NCI-H187 (cell line): ENCODE results near the gene DENND1A.

Experiments
- DNase-seq, 2 experiments: peaks; one replicate each; lab custom pipeline; 2025; lab: John Stamatoyannopoulos, UW

DENND1A gene

GRCh38 chr9:123394291-123395235 lies 535.4 kb downstream of the DENND1A start:
- no peak for DNase-seq

DNA sequence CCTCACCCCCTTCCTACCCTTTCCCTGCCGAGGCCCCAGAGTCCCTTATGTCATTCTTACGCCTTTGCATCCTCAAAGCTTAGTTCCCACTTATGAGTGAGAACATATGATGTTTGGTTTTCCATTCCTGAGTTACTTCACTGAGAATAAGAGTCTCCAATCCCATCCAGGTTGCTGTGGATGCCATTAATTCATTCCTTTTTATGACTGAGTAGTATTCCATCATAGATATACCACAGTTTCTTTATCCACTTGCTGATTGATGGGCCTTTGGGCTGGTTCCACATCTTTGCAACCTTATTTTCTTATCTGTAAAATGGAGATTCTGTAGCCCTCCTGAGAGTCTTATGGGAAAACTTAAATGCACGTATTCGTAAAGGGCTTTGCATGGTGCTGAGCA lies 537.1 kb downstream of the DENND1A start:
- DNase-seq: no peak

- DNase-seq: no peak
Measured at GRCh38 chr9:123391946-123392345, 538.0 kb downstream of the DENND1A start.

- DNase-seq: no peak
Measured at GRCh38 chr9:123391233-123391632, 538.7 kb downstream of the DENND1A start.

- no peak for DNase-seq
Measured at GRCh38 chr9:123390337-123391135, 539.4 kb downstream of the DENND1A start.

DNA sequence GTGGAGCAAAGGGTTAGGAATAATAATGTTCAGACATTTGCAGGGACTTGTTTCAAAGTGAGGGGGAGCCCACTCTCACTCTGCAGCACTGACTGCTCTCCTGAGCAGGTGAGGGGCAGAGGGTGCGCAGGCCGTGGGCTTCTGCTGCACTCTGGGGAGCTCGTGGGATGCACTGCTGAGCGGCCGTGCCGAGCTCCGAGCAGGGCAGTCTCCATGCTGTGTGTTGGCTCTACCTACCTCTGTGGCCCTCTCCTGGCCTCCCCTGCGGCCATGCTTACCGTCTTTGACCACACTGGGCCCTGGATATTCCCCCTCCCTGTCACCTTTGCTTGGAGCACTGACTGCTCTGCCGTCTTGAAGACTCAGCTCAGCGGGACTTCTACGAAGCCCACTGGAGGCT lies 540.2 kb downstream of the DENND1A start:
- no peak for DNase-seq

DNA sequence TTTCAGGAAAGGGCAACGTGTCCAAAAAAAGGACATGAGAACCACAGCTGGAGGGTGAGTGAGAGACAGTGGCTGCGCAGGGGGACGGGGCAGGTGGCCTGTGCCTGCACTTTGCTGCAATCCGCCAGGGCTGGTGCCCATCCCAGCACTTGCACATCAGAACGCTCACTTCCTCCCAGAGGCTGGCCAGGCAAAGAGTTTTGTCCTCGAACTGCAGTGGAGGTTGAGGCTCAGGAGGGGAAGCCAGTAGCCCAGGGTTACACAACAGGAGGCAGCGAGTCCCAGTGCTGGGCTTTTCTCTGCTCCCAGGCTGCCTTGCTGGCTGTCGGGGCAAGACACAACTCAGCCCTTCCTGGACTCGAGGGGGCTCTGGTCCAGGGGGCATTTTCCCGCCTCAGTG lies 540.9 kb downstream of the DENND1A start:
- no peak for DNase-seq

DNA sequence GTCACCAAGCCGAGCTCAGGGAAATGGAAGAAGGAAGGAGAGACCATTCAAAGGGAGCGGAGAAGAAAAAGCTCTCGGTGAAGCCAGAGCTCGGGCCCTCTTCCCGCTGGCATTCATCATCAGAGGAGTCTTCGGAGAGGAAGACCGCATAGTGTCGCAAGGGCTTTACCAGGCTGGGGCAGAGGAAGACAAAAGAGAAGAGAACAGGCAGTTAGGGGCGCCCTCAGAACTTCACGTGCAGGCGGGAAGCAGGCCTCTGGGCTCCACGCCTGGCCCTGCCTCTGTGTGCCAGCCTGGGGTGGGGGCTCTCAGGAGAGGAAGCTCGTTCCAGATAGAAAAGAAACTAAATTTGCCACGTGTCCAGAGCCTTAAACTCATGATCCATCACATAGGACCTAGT lies 542.2 kb downstream of the DENND1A start:
- DNase-seq: no peak

- no peak for DNase-seq
Measured at GRCh38 chr9:123383512-123384170, 546.3 kb downstream of the DENND1A start.

- no peak for DNase-seq
Measured at GRCh38 chr9:123382653-123383511, 547.0 kb downstream of the DENND1A start.

DNA sequence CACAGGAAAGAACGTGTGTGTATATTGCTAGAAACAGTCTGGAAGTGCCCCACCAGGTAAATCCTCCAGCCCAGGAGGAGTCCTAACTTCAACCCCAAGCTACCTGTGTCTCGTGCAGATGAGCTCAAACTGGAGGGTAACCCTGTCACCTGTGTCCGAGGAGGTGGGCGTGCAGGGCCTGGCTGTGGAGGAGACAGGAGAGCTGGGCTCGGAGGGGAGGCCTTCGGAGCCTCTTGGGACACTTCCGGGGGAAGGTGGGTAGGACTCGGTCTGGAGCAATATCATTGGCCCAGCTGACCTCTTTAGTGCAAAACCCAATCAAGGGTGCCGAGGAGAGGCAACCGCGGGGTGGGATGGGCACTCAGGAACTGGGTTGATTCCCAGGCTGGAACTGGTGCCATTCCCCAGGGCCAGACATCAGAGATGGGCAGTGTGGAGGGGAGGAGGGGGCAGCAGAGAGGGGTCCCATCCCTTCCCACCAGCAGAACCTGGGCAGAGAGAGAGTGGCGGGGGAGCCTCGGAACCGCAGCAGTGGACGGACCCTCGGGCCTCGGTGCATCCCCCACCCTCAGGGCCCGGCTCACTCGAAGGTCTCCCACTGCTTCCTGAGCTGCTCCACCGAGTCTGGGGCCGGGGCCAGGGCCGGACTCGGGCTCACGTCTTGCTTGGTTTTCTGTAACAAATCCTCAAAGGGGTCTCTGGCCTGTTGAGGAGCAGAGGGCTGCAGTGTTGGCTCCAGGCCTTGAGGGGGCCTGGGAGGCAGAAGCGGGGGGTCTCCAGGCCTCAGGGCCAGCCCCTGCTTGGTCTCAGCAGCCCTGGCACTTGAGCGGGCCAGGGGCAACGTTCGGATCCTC lies 548.8 kb downstream of the DENND1A start:
- DNase-seq: no peak

DNA sequence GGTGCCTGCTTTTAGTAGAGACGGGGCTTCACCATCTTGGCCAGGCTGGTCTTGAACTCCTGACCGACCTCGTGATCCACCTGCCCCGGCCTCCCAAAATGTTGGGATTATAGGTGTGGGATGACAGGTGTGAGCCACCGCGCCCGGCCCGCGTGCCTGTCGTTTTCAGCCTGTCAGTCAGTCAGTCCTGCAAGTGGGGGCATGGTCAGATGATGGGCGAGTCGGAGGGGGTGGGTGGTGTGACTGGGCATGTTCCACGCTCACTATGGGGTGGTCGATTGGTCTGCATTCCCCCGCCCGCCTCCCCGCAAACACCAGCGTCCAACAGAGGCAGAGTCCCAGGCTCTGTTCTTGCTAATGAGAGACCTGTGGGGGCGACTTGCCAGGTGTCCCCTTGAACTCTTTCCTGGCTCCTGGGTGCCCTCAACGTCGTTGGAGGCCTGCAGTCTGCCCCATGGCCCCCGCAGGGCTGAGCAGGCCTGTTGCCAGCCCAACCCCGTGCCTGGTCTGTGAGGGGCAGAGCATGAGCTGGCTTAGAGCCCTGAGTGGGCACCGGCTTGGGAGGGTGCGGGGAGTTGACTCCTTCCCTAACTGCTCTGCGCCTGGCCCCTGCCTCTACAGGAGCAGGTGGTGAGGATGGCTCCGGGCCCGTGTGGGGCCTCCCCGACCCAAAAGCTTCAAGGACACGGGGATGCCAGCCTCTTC lies 550.8 kb downstream of the DENND1A start:
- no peak for DNase-seq

DNA sequence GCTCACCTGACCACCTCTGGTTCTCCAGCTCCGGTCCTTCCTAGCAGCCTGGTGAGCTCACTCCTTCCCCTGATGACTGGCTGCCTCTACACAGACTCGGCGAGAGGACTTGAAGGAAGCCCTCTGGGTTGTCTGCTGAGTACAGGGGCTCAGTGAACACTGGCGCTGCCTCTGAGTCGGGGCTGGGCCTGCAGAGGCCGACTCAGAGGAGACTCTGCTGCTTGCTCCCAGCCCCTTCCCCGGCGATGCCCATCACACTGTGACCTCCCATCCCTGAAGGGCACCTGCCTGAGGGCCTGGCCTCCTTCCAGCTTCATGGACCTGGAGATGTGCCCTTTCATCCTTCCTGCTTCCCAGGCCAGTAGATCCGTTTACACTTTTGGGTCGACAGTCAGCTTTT lies 551.9 kb downstream of the DENND1A start:
- no peak for DNase-seq

DNA sequence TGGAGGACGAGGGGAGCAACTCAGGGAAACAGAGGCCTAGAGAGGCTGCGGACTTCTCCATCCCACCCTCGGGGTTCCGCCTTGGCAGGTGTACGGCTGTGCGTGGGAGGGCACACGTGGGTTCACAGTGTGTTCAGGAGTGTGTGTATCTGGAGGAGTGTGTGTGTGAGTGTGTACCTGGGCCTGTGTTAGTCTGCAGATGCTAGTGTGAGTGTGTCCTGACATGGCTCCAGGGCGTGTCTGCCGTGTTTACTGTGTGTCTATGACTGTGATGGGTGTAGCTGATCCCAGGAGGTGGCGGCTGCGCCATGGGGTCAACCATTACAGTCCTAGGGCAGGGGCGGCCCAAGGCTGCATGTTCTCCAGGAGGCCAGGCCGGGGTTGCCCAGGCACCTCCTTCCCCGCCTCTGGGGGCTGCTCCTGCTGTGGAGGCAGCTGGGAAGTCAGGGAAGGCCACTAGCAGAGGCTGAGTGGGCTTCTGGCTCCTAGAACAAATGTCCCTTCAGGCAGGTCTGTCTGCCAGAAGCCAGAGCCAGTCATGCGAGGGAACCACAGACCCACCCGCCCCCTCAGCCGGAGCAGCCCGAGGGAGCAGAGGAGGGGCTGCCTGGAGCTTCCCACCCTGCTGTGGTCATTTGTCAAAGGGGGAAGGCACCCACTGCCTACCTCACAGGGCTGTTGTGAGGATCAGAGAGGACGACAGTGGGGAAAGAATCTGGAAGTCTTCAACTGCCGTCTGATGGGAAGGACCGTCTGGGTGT lies 552.5 kb downstream of the DENND1A start:
- no peak for DNase-seq

DNA sequence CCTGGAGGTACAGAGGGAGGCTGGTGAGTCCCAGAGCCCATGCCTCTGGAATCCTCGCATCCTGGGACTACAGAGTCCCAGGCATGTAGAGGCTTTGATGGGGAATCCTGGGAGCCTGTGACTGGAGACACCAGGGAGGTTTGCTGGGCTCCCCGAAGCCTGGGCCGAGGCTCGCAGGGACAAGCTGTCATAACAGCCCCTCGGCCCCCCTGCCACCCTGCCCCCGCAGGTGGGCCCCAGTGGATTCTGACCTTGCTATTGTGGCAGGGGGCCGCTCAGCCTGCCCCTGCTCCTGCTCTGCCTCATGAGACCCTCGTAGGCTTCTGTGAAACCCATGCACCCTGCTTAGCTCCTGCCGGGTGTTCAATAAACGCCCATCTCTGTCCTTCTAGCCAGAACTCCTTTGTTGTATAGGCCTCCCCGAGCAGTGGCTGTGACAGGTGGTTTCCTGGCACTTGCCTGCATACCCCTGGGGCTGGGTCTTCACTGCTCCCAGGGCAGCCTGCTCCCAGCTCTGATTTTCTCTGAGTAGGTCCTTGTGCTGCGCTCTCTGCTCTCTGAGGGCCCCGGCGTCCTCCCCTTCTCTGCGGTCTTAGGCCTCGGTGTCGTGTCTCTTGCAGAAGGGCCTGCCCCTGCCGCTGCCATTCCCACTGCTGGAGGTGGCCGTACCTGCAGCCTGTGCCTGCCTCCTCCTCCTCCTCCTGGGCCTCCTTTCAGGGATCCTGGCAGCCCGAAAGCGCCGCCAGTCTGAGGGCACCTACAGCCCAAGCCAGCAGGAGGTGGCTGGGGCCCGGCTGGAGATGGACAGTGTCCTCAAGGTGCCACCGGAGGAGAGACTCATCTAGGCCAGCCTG lies 553.5 kb downstream of the DENND1A start:
- peak; percentile 12 to 45 for DNase-seq

- DNase-seq: no peak
Measured at GRCh38 chr9:123375469-123376132, 554.3 kb downstream of the DENND1A start.

DNA sequence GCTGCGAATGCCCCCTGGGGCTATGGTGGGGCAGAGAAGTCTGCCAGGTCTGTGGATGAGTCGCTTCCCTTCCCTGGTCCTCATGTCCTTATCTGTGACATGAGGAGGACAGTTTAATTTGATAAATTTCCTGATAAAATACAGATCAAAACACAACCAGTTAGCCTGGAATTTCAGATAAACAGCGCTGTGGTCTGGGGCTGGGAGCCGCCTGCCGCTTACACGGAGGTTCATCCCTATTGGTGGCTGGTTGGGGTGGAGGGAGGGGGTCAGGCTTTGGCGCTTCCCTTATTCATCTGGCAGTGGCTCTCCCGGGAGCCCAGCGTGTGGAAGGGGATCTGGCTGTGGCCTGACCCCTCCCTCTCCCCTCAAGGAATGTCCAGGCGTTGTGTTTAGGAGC lies 556.0 kb downstream of the DENND1A start:
- no peak for DNase-seq

DNA sequence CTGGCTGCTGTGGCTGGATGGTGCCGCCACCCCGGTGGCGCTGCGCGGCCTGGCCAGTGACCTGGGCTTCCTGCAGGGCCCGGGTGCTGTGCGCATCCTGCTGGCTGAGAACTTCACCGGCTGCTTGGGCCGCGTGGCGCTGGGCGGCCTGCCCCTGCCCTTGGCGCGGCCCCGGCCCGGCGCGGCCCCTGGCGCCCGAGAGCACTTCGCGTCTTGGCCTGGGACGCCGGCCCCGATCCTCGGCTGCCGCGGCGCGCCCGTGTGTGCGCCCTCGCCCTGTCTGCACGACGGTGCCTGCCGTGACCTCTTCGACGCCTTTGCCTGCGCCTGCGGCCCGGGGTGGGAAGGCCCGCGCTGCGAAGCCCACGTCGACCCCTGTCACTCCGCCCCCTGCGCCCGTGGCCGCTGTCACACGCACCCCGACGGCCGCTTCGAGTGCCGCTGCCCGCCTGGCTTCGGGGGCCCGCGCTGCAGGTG lies 556.4 kb downstream of the DENND1A start:
- DNase-seq: no peak
